ENCODE data around the gene ENDOV.

The ENDOV gene

GRCh38 chr17:80471922-80472321 lies 57.0 kb downstream of the ENDOV start:
- no peak for DNase-seq

- no peak for DNase-seq
These were observed 58.0 kb downstream of the ENDOV start for GRCh38 chr17:80472996-80473395.

- DNase-seq = no peak
These were observed 58.7 kb downstream of the ENDOV start for GRCh38 chr17:80473701-80474100.

GRCh38 chr17:80474231-80474960 lies 59.4 kb downstream of the ENDOV start:
- DNase-seq = peak; percentile 26

- no peak for DNase-seq
These were observed 60.3 kb downstream of the ENDOV start for GRCh38 chr17:80474961-80475909.

- DNase-seq = no peak
These were observed 61.2 kb downstream of the ENDOV start, which contains the start of gene NPTX1 for GRCh38 chr17:80475910-80476876. NPTX1 (minus strand) TSS chr17:80476607; CDS start chr17:80476446, 161 bp downstream.

GRCh38 chr17:80476877-80477646 lies 62.1 kb downstream of the ENDOV start:
- no peak for DNase-seq

- DNase-seq = peak; percentile 53
These were observed 62.9 kb downstream of the ENDOV start for GRCh38 chr17:80477647-80478478.

- DNase-seq = no peak
These were observed 63.7 kb downstream of the ENDOV start for GRCh38 chr17:80478487-80479245.

- no peak for DNase-seq
These were observed 64.2 kb downstream of the ENDOV start for GRCh38 chr17:80479246-80479566.

GRCh38 chr17:80480248-80480647 lies 65.3 kb downstream of the ENDOV start:
- no peak for DNase-seq

GRCh38 chr17:80481284-80482057 lies 66.5 kb downstream of the ENDOV start:
- no peak for DNase-seq

GRCh38 chr17:80482058-80482318 lies 67.0 kb downstream of the ENDOV start:
- no peak for DNase-seq

- no peak for DNase-seq
These were observed 67.8 kb downstream of the ENDOV start for GRCh38 chr17:80482555-80483308.

GRCh38 chr17:80485846-80486245 lies 70.9 kb downstream of the ENDOV start:
- DNase-seq = no peak

- DNase-seq = no peak
These were observed 71.7 kb downstream of the ENDOV start for GRCh38 chr17:80486692-80487091.

- DNase-seq = no peak
These were observed 72.5 kb downstream of the ENDOV start for GRCh38 chr17:80487511-80487910.

All from fibroblast of skin of right biceps (primary cell).